Fibroblast of lung (primary cell): ENCODE results near the gene STARD8. TPM values are rescaled to one million over a fixed set of nuclear protein-coding genes. Genes with fewer than 3 reads are reported as not detected.

Experiments
- DNase-seq, 2 donors: peaks; one replicate each; pipeline versions ENCODE4 v3.0.0 to v3.0.0-alpha.2; 2010; ENCODE audit warnings: low read depth in 2 of 2
- H2AFZ ChIP-seq: 2 replicates; pipeline ENCODE4 v1.5.1; 2012; ENCODE audit warnings: low read length, control low read depth, inconsistent platforms
- H3K27ac ChIP-seq: 2 replicates; pipeline ENCODE4 v1.5.1; 2011; ENCODE audit warnings: low read length, control low read depth; ENCODE audit not compliant: insufficient read depth
- H3K27me3 ChIP-seq: 2 replicates; pipeline ENCODE4 v1.5.1; 2011; ENCODE audit warnings: mild to moderate bottlenecking, low read length; ENCODE audit not compliant: control insufficient read depth, insufficient read depth
- H3K36me3 ChIP-seq: 2 replicates; pipeline ENCODE4 v1.5.1; 2011; ENCODE audit warnings: low read length; ENCODE audit not compliant: control insufficient read depth, insufficient read depth
- H3K4me1 ChIP-seq: 2 replicates; pipeline ENCODE4 v1.5.1; 2011; ENCODE audit warnings: low read length; ENCODE audit not compliant: control insufficient read depth, insufficient read depth; ENCODE audit errors: extremely low read depth
- H3K4me2 ChIP-seq: 2 replicates; pipeline ENCODE4 v1.5.1; 2011; ENCODE audit warnings: low read length, control low read depth; ENCODE audit not compliant: insufficient read depth; ENCODE audit errors: extremely low read depth
- H3K4me3 ChIP-seq, 4 experiments: fragments of 200-600 bp in 1 of 4; sonication (generic) in 1 of 4; replicated peaks in 1 of 4; 2 replicates each; pipeline ENCODE4 v1.5.1; 2011 to 2016; ENCODE audit warnings: low read length in 4 of 4, low read depth in 3 of 4, mild to moderate bottlenecking in 3 of 4, control low read depth in 2 of 4, inconsistent platforms in 1 of 4, mixed read lengths in 1 of 4; ENCODE audit not compliant: insufficient read depth in 1 of 4; ENCODE audit errors: control extremely low read depth in 1 of 4
- H3K79me2 ChIP-seq: 2 replicates; pipeline ENCODE4 v1.5.1; 2012; ENCODE audit warnings: mild to moderate bottlenecking, low read length, inconsistent platforms; ENCODE audit not compliant: control insufficient read depth, insufficient read depth
- H3K9ac ChIP-seq: 2 replicates; pipeline ENCODE4 v1.5.1; 2011; ENCODE audit warnings: mild to moderate bottlenecking, low read length, control low read depth; ENCODE audit not compliant: insufficient read depth
- H3K9me3 ChIP-seq: 2 replicates; pipeline ENCODE4 v1.5.1; 2012; ENCODE audit warnings: low read depth, low read length; ENCODE audit not compliant: control insufficient read depth, insufficient read depth
- H4K20me1 ChIP-seq: 2 replicates; pipeline ENCODE4 v1.5.1; 2011; ENCODE audit warnings: low read length; ENCODE audit not compliant: control insufficient read depth, insufficient read depth; ENCODE audit errors: extremely low read depth
- CTCF ChIP-seq, 2 donors: IDR thresholded peaks in 1 of 2; conservative IDR thresholded peaks in 1 of 2; 1 replicate in 1 of 2; 2 replicates in 1 of 2; pipeline ENCODE4 v1.5.1; 2011 to 2012; ENCODE audit warnings: low read length in 2 of 2, control low read depth in 1 of 2, inconsistent platforms in 1 of 2, low read depth in 1 of 2, mild to moderate bottlenecking in 1 of 2
- EZH2 ChIP-seq: IDR thresholded peaks from 2 replicates; pipeline ENCODE4 v1.5.1; 2012; ENCODE audit warnings: low read length, control low read depth, mild to moderate bottlenecking; ENCODE audit errors: missing control alignments
- polyA plus RNA-seq, 2 donors: library from polyadenylated mRNA; depleted of rRNA in 1 of 2; stranded (reverse) in 1 of 2; unstranded in 1 of 2; fragments of >200 nt; gene quantifications; 2 replicates each; pipeline ENCODE4 v1.2.1, GENCODE V29; 2011 to 2012; ENCODE audit warnings: missing spikeins in 1 of 2
- total RNA-seq: library from RNA; depleted of rRNA; stranded (reverse); fragments of >200 nt; gene quantifications from 2 replicates; pipeline ENCODE4 v1.2.1, GENCODE V29; 2014

Gene STARD8
- total and polyA plus RNA-seq, 2 donors (not counting 1 experiment from before 2014, with no cell fraction given): 0.76 to 1.5 TPM

- no peaks in the 10 kb centered on the region for H4K20me1 ChIP-seq
- no peak overlapping the region for H3K27ac ChIP-seq
- H3K9ac ChIP-seq: no peak overlapping the region
- no peaks in the 10 kb centered on the region for H3K27me3 ChIP-seq
- H3K9me3 ChIP-seq: no peaks in the 10 kb centered on the region
- no peak for TF ChIP-seq EZH2
- no peaks in the 10 kb centered on the region for H3K79me2 ChIP-seq
- H3K36me3 ChIP-seq: no peaks in the 10 kb centered on the region
- no peaks in the 10 kb centered on the region for H3K4me1 ChIP-seq
- DNase-seq: no peak
- H3K4me2 ChIP-seq: no peak overlapping the region
- no peak overlapping the region for H2AFZ ChIP-seq
- no peak overlapping the region for H3K4me3 ChIP-seq
Measured at GRCh38 chrX:68721546-68721945, 74.1 kb downstream of the STARD8 start.

- Histone ChIP-seq H3K9me3 (no peaks in the 10 kb centered on the region), H4K20me1 (no peaks in the 10 kb centered on the region), H3K27ac (no peak overlapping the region), H3K4me1 (no peaks in the 10 kb centered on the region), H3K36me3 (no peaks in the 10 kb centered on the region), H2AFZ (no peak overlapping the region), H3K9ac (no peak overlapping the region), H3K79me2 (no peaks in the 10 kb centered on the region), H3K4me3 (no peak overlapping the region), H3K27me3 (no peaks in the 10 kb centered on the region), H3K4me2 (no peak overlapping the region)
- TF ChIP-seq CTCF (conservative IDR thresholded peaks at IDR 0.05 in 1 of 2, IDR thresholded peaks at IDR 0.05 in 1 of 2; ENCODE audit: low read depth in 1 of 2, low read length in 2 of 2) (no peak), EZH2 (no peak)
- no peak for DNase-seq
Measured at GRCh38 chrX:68721991-68722860, 74.8 kb downstream of the STARD8 start.

- Histone ChIP-seq H3K4me1 (no peaks in the 10 kb centered on the region), H4K20me1 (no peaks in the 10 kb centered on the region), H3K36me3 (no peaks in the 10 kb centered on the region), H3K4me2 (no peak overlapping the region), H3K27ac (no peak overlapping the region), H3K9me3 (no peaks in the 10 kb centered on the region), H3K27me3 (no peaks in the 10 kb centered on the region), H3K9ac (no peak overlapping the region), H3K79me2 (no peaks in the 10 kb centered on the region), H2AFZ (no peak overlapping the region), H3K4me3 (no peak overlapping the region)
- DNase-seq: no peak
- TF ChIP-seq EZH2 (no peak), CTCF (conservative IDR thresholded peaks at IDR 0.05 in 1 of 2, IDR thresholded peaks at IDR 0.05 in 1 of 2; ENCODE audit: low read depth in 1 of 2, low read length in 2 of 2) (no peak)
Measured at GRCh38 chrX:68723491-68724155, 76.2 kb downstream of the STARD8 start.
